ENCODE data around the gene POC1B.

The POC1B gene

GRCh38 chr12:89539426-89540223 lies 13.8 kb upstream of the POC1B start:
- no peak for DNase-seq (ENCODE audit: low read depth)

DNA sequence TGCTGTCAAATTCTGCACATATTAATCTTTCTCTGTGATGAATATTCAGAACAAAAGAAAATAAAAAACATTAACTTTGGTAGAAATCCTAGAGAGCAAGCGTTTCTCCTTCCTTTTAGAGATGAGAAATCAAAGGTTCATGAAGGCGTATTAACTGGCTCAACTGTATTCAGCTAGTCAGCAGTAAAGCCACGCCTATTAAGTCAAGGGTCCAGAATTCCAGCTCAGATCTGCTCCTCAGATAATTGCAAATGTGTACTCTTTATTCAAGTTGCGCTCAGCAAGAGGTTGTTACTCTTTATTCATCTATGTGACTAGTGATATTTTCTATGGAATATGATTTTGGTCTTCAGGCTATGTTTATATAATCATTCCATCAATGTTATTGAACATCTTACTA lies 13.1 kb upstream of the POC1B start:
- no peak for DNase-seq (ENCODE audit: low read depth)

GRCh38 chr12:89537389-89537788 lies 11.5 kb upstream of the POC1B start:
- DNase-seq (ENCODE audit: low read depth): no peak

GRCh38 chr12:89529738-89530137 lies 3.9 kb upstream of the POC1B start:
- DNase-seq (ENCODE audit: low read depth): peak; percentile 59

GRCh38 chr12:89528434-89528833 lies 2.6 kb upstream of the POC1B start:
- no peak for DNase-seq (ENCODE audit: low read depth)

GRCh38 chr12:89525305-89525823 lies 483 bp downstream of the POC1B start:
- DNase-seq (ENCODE audit: low read depth): no peak

GRCh38 chr12:89524541-89525304 lies 1.1 kb downstream of the POC1B start, which contains the start of gene GALNT4:
Gene GALNT4 (minus strand): TSS chr12:89524796. CDS start chr12:89524549, 247 bp downstream.
- DNase-seq (ENCODE audit: low read depth): peak; percentile 91

GRCh38 chr12:89523843-89524540 lies 1.9 kb downstream of the POC1B start:
- peak; percentile 28 for DNase-seq (ENCODE audit: low read depth)

- no peak for DNase-seq (ENCODE audit: low read depth)
These were observed 2.5 kb downstream of the POC1B start for GRCh38 chr12:89523393-89523792.

GRCh38 chr12:89521364-89522223 lies 4.3 kb downstream of the POC1B start:
- peak; percentile 23 for DNase-seq (ENCODE audit: low read depth)

DNA sequence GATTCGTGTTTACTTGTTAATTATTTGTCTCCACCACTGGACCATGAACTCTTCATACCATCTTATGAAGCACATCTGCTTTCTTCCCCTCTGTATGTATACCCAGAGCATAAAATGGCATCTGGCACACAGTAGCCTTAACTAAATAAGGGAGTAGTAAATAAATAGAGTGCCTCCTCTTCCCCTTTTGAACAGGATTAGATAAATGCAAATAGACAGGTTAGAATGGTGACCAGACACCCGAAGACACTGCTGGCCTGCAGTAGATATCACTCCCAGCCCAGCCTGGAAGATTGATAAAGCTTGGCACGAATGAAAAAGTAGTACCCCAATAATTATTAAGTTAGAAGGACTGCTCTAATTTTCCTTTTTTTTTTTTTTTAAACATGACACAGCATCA lies 8.1 kb downstream of the POC1B start:
- no peak for DNase-seq (ENCODE audit: low read depth)

DNA sequence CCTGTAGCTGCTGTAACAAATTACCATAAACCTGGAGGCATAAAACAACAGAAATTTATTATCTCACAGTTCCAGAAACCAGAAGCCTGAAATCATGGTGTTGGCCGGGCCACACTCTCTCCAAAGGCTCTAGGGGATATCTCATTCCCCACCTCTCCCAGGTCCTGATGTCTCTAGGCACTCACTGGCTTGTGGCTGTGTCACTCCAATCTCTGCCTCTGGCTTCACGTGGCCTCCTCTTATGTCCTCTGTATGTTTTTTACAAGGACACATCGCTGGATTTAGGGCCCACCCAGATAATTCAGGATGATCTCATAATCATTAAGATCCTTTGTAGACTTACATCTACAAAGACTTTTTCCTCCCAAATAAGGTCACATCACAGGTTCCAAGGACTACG lies 9.2 kb downstream of the POC1B start:
- no peak for DNase-seq (ENCODE audit: low read depth)

DNA sequence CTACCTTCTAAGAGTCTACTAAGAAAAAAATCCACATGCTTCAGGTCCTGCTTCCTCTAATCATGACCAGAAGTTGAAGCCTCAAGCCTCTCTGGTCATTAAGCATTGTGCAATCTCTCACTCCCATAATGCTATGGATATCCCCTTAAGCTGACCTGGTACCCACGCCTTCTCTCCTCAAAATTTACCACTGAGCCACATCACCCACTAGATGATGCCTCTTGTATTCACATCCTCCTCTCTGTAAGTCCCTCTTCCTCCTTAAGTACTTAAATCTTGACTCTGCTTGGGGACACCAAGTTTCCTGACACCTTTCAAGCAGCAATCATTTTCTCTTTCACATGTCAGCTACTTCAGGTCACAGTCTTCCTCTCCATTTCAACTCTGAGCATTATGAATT lies 11.1 kb downstream of the POC1B start:
- DNase-seq (ENCODE audit: low read depth): no peak

GRCh38 chr12:89513544-89513943 lies 12.3 kb downstream of the POC1B start:
- no peak for DNase-seq (ENCODE audit: low read depth)

DNA sequence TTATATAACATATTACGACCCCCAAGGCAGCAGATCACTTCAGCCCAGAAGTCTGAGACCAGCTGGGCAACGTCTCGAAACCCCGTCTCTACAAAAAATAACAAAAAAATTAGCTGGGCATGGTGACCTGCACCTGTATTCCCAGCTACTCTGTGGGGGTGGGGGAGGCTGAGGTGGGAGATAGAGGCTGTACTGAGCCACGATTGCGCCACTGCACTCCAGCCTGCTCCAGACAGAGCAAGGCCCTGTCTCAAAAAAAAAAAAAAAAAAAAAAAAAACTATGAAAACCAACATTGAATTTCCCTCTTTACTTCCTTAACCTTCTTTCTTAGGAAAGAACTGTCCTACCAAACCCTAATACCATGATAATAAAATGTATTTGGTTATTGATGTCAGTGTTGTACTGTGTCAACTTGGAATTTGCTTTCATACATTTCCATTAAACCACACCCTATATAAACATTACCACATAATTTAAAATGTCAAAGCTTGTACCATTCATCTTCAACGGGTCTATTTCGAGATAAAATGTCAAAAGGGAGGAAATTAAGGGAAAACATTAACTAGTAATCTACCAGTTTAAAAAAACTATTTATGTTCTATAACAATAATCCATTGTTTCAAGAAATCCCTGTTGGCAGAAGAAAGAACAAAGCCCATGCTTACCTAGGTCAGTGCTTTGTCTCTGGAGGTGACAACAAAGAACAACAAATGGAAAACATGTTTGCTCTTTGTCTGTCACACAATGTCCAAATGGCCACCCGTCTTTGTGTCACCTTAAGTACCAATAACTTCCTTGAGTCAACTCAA lies 18.6 kb downstream of the POC1B start:
- DNase-seq (ENCODE audit: low read depth): no peak

GRCh38 chr12:89506050-89506449 lies 19.8 kb downstream of the POC1B start:
- no peak for DNase-seq (ENCODE audit: low read depth)

GRCh38 chr12:89504560-89505346 lies 21.1 kb downstream of the POC1B start:
- peak; percentile 60 for DNase-seq (ENCODE audit: low read depth)

DNA sequence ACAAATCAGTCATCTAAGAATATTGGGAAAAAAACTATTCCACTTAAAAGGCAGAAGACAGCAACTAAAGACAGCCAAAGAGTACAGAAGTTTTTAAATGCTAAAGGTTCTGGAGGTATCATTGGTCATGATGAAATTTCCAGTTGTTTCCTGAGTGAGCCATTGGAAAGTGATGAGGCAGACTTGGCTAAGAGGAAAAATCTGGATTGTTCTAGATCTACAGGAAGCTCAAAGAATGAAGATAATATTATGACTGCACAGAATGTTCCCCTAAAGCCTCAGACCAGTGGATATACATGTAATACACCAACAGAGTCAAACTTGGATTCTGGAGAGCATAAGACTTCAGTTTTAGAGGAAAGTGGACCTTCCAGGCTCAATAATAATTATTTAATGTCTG lies 24.1 kb downstream of the POC1B start:
- no peak for DNase-seq (ENCODE audit: low read depth)

DNA sequence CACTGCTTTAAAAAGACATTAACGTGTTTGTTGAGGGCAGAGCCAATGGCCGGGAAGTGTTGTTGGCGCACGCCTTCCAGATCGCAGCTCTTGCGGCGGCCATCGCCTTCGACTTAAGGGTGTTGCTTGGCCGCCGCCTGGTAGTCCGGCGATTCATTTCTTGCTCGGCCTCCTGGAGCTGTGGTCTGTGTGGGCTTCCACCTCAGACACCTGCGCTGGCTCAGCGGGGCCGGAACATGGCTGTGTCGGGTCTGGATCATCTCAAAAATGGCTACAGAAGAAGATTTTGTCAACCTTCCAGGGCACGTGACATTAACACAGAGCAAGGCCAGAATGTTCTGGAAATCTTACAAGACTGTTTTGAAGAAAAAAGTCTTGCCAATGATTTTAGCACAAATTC lies 26.0 kb downstream of the POC1B start:
- no peak for DNase-seq (ENCODE audit: low read depth)

- peak; percentile 28 for DNase-seq (ENCODE audit: low read depth)
These were observed 28.4 kb downstream of the POC1B start for GRCh38 chr12:89497467-89497866.

Data from iris pigment epithelial cell (primary cell).